Measurements from ENCODE around the gene PDE9A.

PDE9A gene

GRCh38 chr21:42673633-42674328 is 20.4 kb downstream of the PDE9A start:
- no peak for DNase-seq

- peak; percentile 91 for DNase-seq
These were observed 21.0 kb downstream of the PDE9A start for GRCh38 chr21:42674351-42674940.

- no peak for DNase-seq
These were observed 22.0 kb downstream of the PDE9A start for GRCh38 chr21:42675403-42675802.

- no peak for DNase-seq
These were observed 23.4 kb downstream of the PDE9A start for GRCh38 chr21:42676808-42677207.

- DNase-seq, result peak; percentile 78
These were observed 24.2 kb downstream of the PDE9A start for GRCh38 chr21:42677339-42678321.

- DNase-seq, result no peak
These were observed 25.3 kb downstream of the PDE9A start for GRCh38 chr21:42678618-42679295.

GRCh38 chr21:42679319-42680057 is 26.1 kb downstream of the PDE9A start:
- DNase-seq, result no peak

- no peak for DNase-seq
These were observed 26.6 kb downstream of the PDE9A start for GRCh38 chr21:42680058-42680330.

GRCh38 chr21:42680429-42680828 is 27.0 kb downstream of the PDE9A start:
- no peak for DNase-seq

- DNase-seq, result no peak
These were observed 28.1 kb downstream of the PDE9A start for GRCh38 chr21:42681296-42682206.

- DNase-seq, result no peak
These were observed 29.3 kb downstream of the PDE9A start for GRCh38 chr21:42682661-42683210.

GRCh38 chr21:42683371-42684108 is 30.1 kb downstream of the PDE9A start:
- no peak for DNase-seq

GRCh38 chr21:42684109-42684916 is 30.9 kb downstream of the PDE9A start:
- DNase-seq, result no peak

GRCh38 chr21:42685036-42685435 is 31.6 kb downstream of the PDE9A start:
- DNase-seq, result no peak

GRCh38 chr21:42685954-42686500 is 32.6 kb downstream of the PDE9A start:
- DNase-seq, result no peak

GRCh38 chr21:42687796-42688195 is 34.4 kb downstream of the PDE9A start:
- no peak for DNase-seq

GRCh38 chr21:42688226-42688840 is 34.9 kb downstream of the PDE9A start:
- DNase-seq, result no peak

GRCh38 chr21:42688841-42689371 is 35.5 kb downstream of the PDE9A start:
- DNase-seq, result peak; percentile 21

All from right hindlimb (tissue), 1 donor.